GM12874 (cell line): ENCODE measurements around the gene IL36B.

Experiments used
- CTCF ChIP-seq: IDR thresholded peaks from 2 replicates; pipeline ENCODE4 v1.5.1; 2011; ENCODE audit warnings: low read depth, mild to moderate bottlenecking, control low read depth, low read length, moderate library complexity; ENCODE audit not compliant: insufficient read depth

Gene IL36B

GRCh38 chr2:113000436-113000835, 52.2 kb downstream of the IL36B start:
- no peak for TF ChIP-seq CTCF

GRCh38 chr2:112997151-112997550, 55.5 kb downstream of the IL36B start:
- TF ChIP-seq CTCF, result no peak

GRCh38 chr2:112996635-112997034, 56.0 kb downstream of the IL36B start:
- TF ChIP-seq CTCF, result no peak

GRCh38 chr2:112995346-112995920, 57.2 kb downstream of the IL36B start:
- no peak for TF ChIP-seq CTCF

GRCh38 chr2:112994648-112995047, 58.0 kb downstream of the IL36B start:
- no peak for TF ChIP-seq CTCF

- no peak for TF ChIP-seq CTCF
Observed at GRCh38 chr2:112993831-112994230, 58.8 kb downstream of the IL36B start.

GRCh38 chr2:112989611-112990010, 63.1 kb downstream of the IL36B start:
- TF ChIP-seq CTCF, result no peak
